ENCODE measurements around the gene AKAP3. TPM values are rescaled to one million over a fixed set of nuclear protein-coding genes. Genes with fewer than 3 reads are reported as not detected.

The AKAP3 gene
- total and polyA plus RNA-seq, 2 experiments from 2014 or later: 1.3 to 3.2 TPM

DNA sequence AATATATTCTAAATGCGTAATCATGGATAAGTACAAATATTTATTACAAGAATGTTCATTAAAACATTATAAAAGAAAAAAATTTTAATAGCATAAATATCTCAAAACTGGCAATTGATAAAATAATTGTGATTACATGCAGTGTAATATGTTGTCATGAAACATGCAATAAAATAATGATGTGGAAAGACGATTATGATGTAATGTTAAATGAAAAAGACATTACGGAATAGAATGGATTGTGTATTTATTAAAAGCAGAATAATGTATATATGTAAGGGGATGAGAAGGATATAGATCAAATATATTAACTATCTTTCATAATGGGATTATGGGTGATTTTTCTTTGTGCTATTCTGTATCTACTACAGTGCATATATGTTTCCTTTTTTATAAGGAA is 32.9 kb upstream of the AKAP3 start:
- Histone ChIP-seq H3K4me3 (no peak overlapping the region), H3F3A (replicated peaks; ENCODE audit: low read depth) (no peaks in the 10 kb centered on the region), H3K9me2 (ENCODE audit: insufficient read depth) (no peaks in the 10 kb centered on the region), H3K4me1 (ENCODE audit: insufficient read depth) (no peaks in the 10 kb centered on the region), H2AFZ (no peak overlapping the region), H3K79me2 (replicated peaks; ENCODE audit: insufficient read depth) (no peaks in the 10 kb centered on the region), H4K20me1 (replicated peaks; ENCODE audit: insufficient read depth) (no peaks in the 10 kb centered on the region), H3K36me3 (ENCODE audit: insufficient read depth) (peaks cover 13% of the 10 kb centered on the region), H3K27me3 (ENCODE audit: insufficient read depth) (no peaks in the 10 kb centered on the region), H3K4me2 (no peak overlapping the region), H3K27ac (ENCODE audit: low read depth) (no peak overlapping the region)
- DNase-seq (ENCODE audit: low spot score): no peak
- TF ChIP-seq CTCF (conservative IDR thresholded peaks at IDR 0.05; ENCODE audit: low read depth in 2 of 2) (no peak), NANOG (IDR thresholded peaks at IDR 0.05; ENCODE audit: borderline replicate concordance) (no peak), EZH2 (IDR thresholded peaks at IDR 0.05; ENCODE audit: low read depth, unreplicated experiment) (no peak)
- Mint-ChIP-seq H3K36me3 (ENCODE audit: low read depth) (peaks cover 29% of the 10 kb centered on the region), H3K27ac (no peak overlapping the region), H3K9me3 (no peaks in the 10 kb centered on the region; the same call in 2 of the 3 replicates), H3K4me1 (no peaks in the 10 kb centered on the region), H3K4me3 (no peak overlapping the region), H3K27me3 (ENCODE audit: insufficient read depth, low read depth, poor library complexity) (no peaks in the 10 kb centered on the region)
- ATAC-seq: no peak

- H2AFZ ChIP-seq: no peak overlapping the region
- Mint-ChIP-seq H3K36me3 (ENCODE audit: low read depth) (peaks cover 15% of the 10 kb centered on the region), H3K27ac (no peak overlapping the region), H3K4me1 (no peaks in the 10 kb centered on the region), H3K27me3 (ENCODE audit: insufficient read depth, low read depth, poor library complexity) (no peaks in the 10 kb centered on the region), H3K4me3 (no peak overlapping the region), H3K9me3 (0 out of 3 replicates have a peak, but pooled peaks cover 2% of the 10 kb centered on the region)
- peak overlapping the region; percentile 73; the same call in 1 of the 2 replicates for H3K27ac ChIP-seq (ENCODE audit: low read depth)
- H3F3A ChIP-seq (replicated peaks; ENCODE audit: low read depth): no peaks in the 10 kb centered on the region
- DNase-seq (ENCODE audit: low spot score) (no peak), ATAC-seq (no peak)
- H3K4me3 ChIP-seq: no peak overlapping the region
- H3K9me2 ChIP-seq (ENCODE audit: insufficient read depth): no peaks in the 10 kb centered on the region
- no peaks in the 10 kb centered on the region for H4K20me1 ChIP-seq (replicated peaks; ENCODE audit: insufficient read depth)
- no peaks in the 10 kb centered on the region for H3K4me1 ChIP-seq (ENCODE audit: insufficient read depth)
- no peaks in the 10 kb centered on the region for H3K27me3 ChIP-seq (ENCODE audit: insufficient read depth)
- H3K79me2 ChIP-seq (replicated peaks; ENCODE audit: insufficient read depth): no peaks in the 10 kb centered on the region
- H3K36me3 ChIP-seq (ENCODE audit: insufficient read depth): peaks cover 6% of the 10 kb centered on the region; the same call in 1 of the 2 replicates
- no peak overlapping the region for H3K4me2 ChIP-seq
- TF ChIP-seq, protein P1, sequence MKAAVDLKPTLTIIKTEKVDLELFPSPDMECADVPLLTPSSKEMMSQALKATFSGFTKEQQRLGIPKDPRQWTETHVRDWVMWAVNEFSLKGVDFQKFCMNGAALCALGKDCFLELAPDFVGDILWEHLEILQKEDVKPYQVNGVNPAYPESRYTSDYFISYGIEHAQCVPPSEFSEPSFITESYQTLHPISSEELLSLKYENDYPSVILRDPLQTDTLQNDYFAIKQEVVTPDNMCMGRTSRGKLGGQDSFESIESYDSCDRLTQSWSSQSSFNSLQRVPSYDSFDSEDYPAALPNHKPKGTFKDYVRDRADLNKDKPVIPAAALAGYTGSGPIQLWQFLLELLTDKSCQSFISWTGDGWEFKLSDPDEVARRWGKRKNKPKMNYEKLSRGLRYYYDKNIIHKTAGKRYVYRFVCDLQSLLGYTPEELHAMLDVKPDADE (IDR thresholded peaks at IDR 0.05): no peak
- TF ChIP-seq CREB1 (CRISPR knock-in tag; IDR thresholded peaks at IDR 0.05; ENCODE audit: low read depth) (no peak), NANOG (IDR thresholded peaks at IDR 0.05; ENCODE audit: borderline replicate concordance) (no peak), STAT1 (IDR thresholded peaks at IDR 0.05; ENCODE audit: unreplicated experiment) (no peak), ZNF331 (CRISPR knock-in tag; IDR thresholded peaks at IDR 0.05; ENCODE audit: low read depth) (no peak), EZH2phosphoT487 (IDR thresholded peaks at IDR 0.05; ENCODE audit: unreplicated experiment) (no peak)
- TF ChIP-seq, protein P2, sequence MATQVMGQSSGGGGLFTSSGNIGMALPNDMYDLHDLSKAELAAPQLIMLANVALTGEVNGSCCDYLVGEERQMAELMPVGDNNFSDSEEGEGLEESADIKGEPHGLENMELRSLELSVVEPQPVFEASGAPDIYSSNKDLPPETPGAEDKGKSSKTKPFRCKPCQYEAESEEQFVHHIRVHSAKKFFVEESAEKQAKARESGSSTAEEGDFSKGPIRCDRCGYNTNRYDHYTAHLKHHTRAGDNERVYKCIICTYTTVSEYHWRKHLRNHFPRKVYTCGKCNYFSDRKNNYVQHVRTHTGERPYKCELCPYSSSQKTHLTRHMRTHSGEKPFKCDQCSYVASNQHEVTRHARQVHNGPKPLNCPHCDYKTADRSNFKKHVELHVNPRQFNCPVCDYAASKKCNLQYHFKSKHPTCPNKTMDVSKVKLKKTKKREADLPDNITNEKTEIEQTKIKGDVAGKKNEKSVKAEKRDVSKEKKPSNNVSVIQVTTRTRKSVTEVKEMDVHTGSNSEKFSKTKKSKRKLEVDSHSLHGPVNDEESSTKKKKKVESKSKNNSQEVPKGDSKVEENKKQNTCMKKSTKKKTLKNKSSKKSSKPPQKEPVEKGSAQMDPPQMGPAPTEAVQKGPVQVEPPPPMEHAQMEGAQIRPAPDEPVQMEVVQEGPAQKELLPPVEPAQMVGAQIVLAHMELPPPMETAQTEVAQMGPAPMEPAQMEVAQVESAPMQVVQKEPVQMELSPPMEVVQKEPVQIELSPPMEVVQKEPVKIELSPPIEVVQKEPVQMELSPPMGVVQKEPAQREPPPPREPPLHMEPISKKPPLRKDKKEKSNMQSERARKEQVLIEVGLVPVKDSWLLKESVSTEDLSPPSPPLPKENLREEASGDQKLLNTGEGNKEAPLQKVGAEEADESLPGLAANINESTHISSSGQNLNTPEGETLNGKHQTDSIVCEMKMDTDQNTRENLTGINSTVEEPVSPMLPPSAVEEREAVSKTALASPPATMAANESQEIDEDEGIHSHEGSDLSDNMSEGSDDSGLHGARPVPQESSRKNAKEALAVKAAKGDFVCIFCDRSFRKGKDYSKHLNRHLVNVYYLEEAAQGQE (IDR thresholded peaks at IDR 0.05; ENCODE audit: unreplicated experiment): no peak
These were observed 30.9 kb upstream of the AKAP3 start for GRCh38 chr12:4679711-4680110.
